GM18511 (cell line): ENCODE measurements around the gene NKAPL.

ENCODE experiments used
- ATAC-seq: cut with Tn5 transposase; IDR thresholded peaks from one replicate; pipeline ENCODE4 v1.9.1; 2021; ENCODE audit warnings: mild to moderate bottlenecking, moderate library complexity; ENCODE audit not compliant: unreplicated experiment

NKAPL gene

GRCh38 chr6:28245206-28245941 lies 13.7 kb upstream of the NKAPL start:
- ATAC-seq: no peak

- no peak for ATAC-seq
Measured at GRCh38 chr6:28248916-28249315, 10.2 kb upstream of the NKAPL start.

GRCh38 chr6:28250747-28251146 lies 8.3 kb upstream of the NKAPL start:
- ATAC-seq: no peak

GRCh38 chr6:28251661-28252008 lies 7.5 kb upstream of the NKAPL start:
- ATAC-seq: peak; percentile 59

GRCh38 chr6:28252009-28252975 lies 6.8 kb upstream of the NKAPL start, which contains the start of gene ZKSCAN4:
Gene ZKSCAN4, minus strand, starts transcription at chr6:28252269. Its CDS starts 289 bp downstream, at chr6:28251980.
- ATAC-seq: peak; percentile 91

GRCh38 chr6:28254121-28254519 lies 5.0 kb upstream of the NKAPL start:
- ATAC-seq: no peak

GRCh38 chr6:28257042-28257441 lies 2.1 kb upstream of the NKAPL start:
- no peak for ATAC-seq

- no peak for ATAC-seq
Measured at GRCh38 chr6:28263922-28264321, 4.8 kb downstream of the NKAPL start.

- ATAC-seq: no peak
Measured at GRCh38 chr6:28264834-28265401, 5.8 kb downstream of the NKAPL start.

- no peak for ATAC-seq
Measured at GRCh38 chr6:28266563-28266961, 7.5 kb downstream of the NKAPL start.

- peak; percentile 98 for ATAC-seq
Measured at GRCh38 chr6:28266962-28267694, 8.0 kb downstream of the NKAPL start, which contains the start of gene ZSCAN26. Gene ZSCAN26, plus strand, starts transcription at chr6:28267143. Its CDS starts 4,777 bp downstream, at chr6:28271920.

- ATAC-seq: no peak
Measured at GRCh38 chr6:28267695-28268059, 8.6 kb downstream of the NKAPL start.

GRCh38 chr6:28269492-28269891 lies 10.4 kb downstream of the NKAPL start:
- ATAC-seq: no peak

- no peak for ATAC-seq
Measured at GRCh38 chr6:28274888-28275287, 15.8 kb downstream of the NKAPL start.

- ATAC-seq: no peak
Measured at GRCh38 chr6:28277746-28278145, 18.6 kb downstream of the NKAPL start.

- no peak for ATAC-seq
Measured at GRCh38 chr6:28280595-28281287, 21.6 kb downstream of the NKAPL start.

GRCh38 chr6:28281288-28282064 lies 22.4 kb downstream of the NKAPL start, which contains the start of gene PGBD1:
Gene PGBD1, plus strand, starts transcription at chr6:28281572. Its CDS starts 2,242 bp downstream, at chr6:28283814.
- peak; percentile 88 for ATAC-seq

- no peak for ATAC-seq
Measured at GRCh38 chr6:28282926-28283325, 23.8 kb downstream of the NKAPL start.

- ATAC-seq: no peak
Measured at GRCh38 chr6:28291573-28291972, 32.5 kb downstream of the NKAPL start.
